HG03280 (cell line): ENCODE measurements around the gene GNAI3.

ENCODE experiments used
- ATAC-seq: cut with Tn5 transposase; IDR thresholded peaks from one replicate; pipeline ENCODE4 v1.9.1; 2021; ENCODE audit warnings: mild to moderate bottlenecking, moderate library complexity; ENCODE audit not compliant: unreplicated experiment

The GNAI3 gene

DNA sequence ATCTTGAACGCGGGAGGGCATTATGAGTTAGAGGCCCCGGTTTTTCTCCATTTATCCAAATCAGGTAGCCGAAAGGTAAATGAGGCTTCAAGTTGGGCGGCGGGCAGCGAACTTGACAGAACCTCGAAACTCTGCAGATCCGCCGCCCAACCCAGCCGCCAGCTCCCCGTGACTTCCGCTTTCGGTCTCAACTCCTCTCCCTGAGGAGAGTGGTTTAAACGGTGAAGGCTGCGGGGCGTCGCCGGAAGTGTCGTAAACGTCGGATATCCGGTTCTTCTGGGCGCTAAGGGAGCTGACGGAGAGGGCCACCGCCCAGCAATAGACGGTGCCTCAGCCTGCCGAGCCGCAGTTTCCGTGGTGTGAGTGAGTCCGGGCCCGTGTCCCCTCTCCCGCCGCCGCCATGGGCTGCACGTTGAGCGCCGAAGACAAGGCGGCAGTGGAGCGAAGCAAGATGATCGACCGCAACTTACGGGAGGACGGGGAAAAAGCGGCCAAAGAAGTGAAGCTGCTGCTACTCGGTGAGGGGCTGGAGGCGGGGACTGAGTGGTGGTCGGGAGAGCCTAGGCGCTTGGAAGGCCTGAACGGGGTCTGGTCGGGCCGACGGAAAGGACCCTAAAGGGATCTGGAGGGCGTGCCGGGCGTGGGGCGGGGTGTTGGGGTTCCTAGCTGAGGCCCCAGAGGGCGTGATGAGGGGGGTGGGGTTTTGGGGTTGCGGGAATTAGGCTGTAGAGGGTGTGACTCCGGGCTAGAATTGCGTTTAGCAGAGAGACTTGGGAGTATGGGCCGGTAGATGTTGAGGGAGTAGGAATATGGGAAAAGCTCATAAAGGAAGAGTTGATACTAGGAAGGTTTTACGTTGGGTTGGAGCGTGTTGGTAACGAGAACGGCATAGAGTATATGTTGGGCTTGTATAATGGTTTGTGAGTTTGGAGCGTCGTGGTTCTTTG, at the start of gene GNAI3:
Gene GNAI3, plus strand, starts transcription at position 295 of the 947 bp plus-strand sequence. Its CDS starts 106 bp downstream, at position 401.
- ATAC-seq, result peak; percentile 90

DNA sequence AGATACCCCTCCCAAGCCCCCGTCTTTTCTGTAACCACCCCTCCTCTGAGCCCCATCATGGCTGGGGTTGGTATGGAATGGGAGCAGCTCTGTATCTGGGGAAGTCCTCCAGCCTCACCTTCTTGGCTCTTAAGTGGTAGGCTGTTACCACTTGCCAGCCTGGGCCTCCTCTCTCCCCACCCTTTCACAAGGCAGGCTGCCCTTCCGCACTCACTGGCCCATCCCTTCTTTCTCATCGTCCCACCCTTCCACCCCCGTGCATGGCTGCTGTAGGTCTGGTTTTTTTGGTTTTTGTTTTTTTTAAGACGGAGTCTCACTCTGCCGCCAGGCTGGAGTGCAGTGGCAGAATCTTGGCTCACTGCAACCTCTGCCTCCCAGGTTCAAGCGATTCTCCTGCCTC, 49.3 kb upstream of the GNAI3 start:
- no peak for ATAC-seq

GRCh38 chr1:109499661-109500536, 48.5 kb upstream of the GNAI3 start:
- ATAC-seq, result no peak

GRCh38 chr1:109500941-109501381, 47.5 kb upstream of the GNAI3 start:
- ATAC-seq, result no peak

GRCh38 chr1:109501644-109502363, 46.6 kb upstream of the GNAI3 start:
- no peak for ATAC-seq

DNA sequence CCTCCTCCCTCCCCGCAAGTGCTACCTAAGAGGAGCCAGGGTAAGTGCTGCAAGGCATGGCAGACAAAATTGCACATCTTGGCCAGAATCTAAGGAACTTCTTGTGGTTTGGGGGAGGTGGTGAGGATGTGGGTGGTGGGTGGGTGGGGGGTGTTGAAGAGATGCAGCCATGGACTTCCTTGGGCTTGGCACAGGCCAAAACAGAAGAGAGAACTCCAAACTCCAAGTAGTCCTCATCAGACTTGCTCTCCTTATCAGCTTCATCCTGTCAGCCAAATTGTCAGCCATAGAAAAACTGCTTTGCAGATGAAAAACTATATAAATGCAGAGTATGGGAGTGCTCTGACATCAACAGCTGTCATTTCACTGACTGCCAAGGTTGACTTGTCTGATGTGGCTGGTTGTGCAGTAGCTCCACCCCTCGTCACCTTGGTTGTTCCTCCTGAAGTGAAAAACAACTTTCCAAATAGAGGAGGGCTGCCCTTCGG, 46.0 kb upstream of the GNAI3 start:
- no peak for ATAC-seq

DNA sequence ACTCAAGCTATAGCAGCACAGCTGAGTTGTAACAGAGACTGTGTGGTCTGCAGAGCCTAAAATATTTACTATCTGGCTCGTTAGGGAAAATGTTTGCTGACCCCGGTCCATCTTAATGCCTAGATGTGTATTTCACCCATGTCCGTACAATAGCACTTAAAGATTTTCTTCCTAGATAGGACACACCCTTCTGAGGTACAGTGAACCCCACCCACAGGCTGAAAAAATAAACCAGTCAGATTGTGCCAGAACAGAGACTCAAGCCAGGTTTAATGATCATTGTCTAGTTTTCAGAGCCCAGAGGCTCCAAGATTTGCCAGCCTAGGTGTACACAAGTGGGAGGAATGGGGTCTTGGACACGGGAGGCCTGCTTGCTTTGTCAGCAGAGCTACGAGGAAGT, 44.5 kb upstream of the GNAI3 start:
- no peak for ATAC-seq

- ATAC-seq, result no peak
Measured at GRCh38 chr1:109504974-109505373, 43.4 kb upstream of the GNAI3 start.

GRCh38 chr1:109508001-109508872, 40.2 kb upstream of the GNAI3 start:
- no peak for ATAC-seq

GRCh38 chr1:109508873-109509175, 39.6 kb upstream of the GNAI3 start:
- no peak for ATAC-seq

- ATAC-seq, result peak; percentile 71
Measured at GRCh38 chr1:109509176-109510134, 39.0 kb upstream of the GNAI3 start, which contains the start of gene AMIGO1. AMIGO1 (minus strand) TSS chr1:109509727; CDS start chr1:109508912, 815 bp downstream.

- ATAC-seq, result no peak
Measured at GRCh38 chr1:109513110-109513710, 35.2 kb upstream of the GNAI3 start.

DNA sequence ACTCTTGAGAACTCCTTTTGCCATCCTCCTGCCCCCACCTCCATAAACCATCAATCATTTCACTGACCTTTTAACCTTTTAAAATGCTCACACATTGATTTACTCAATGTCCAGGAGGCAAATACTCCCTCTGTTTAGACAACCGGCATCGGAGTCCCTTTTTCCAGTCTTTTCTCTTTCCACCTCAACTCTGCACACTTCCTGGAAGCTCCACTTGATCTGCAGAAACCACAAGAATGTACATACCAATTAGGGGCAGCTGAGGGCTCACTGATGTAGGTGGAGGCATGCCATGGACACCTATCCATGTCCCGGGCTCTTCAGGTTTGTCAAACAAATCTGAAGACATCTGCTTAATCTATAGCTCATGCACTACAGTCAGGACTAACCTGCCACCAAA, 33.6 kb upstream of the GNAI3 start:
- no peak for ATAC-seq

GRCh38 chr1:109516872-109517271, 31.5 kb upstream of the GNAI3 start:
- no peak for ATAC-seq

DNA sequence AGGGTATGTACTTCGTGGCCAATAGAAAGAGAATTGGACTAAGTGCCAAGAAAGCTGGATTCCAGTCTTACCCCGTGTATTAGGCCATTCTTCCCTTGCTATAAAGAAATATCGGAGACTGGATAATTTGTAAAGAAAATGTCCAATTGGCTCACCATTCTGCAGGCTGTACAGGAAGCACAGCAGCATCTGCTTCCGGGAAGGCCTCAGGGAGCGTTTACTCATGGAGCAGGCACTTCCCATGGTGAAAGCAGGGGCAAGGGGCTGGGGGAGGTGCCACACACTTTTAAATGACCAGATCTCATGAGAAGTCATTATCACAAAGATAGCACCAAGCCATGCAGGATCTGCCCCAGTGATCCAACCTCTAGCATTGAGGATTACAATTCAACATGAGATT, 31.1 kb upstream of the GNAI3 start:
- ATAC-seq, result no peak

DNA sequence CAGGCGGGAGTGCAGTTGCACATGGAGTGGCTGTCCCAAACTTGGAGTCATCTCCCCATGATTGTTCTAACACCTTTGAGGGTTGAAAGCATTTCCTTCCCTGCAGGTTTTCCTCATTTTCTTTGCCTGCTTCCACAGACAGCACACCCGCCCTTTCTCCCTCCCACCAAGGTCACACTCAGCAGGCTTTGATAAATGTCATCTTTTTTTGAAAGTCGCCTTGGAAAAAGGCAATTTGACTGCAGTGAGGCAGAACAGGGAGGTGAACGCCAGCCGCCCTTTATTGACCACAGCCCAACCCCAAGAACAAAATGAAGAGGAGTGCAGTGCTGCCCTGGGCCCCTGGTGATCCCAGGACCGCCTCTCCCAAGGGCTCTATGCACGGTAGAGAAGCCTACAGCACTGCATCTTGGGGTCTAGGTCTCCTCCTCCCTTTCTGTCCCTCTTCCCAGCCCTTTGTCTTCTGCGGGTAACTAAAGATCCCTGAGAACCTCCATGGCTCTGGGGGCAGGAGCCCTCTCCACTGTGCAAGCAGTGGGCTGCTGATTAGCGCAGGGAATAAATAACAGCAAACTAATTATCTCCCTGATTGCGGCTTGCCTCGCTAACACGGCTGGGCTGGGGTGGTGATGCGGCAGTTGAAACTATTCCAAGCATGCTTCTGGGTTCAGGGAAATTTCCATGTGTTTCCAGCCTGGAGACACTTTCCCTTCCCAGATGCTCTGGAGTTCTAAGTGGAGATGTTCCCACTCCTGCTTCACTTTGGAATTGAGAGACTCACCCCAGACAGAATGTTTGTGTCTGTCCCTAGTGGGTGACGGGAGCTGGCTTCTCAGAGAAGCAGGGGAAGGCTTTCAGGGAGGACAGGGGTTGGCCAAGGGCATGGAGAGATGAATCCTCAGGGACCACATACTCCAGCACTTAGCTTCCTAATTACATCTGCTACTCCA, 27.1 kb upstream of the GNAI3 start:
- no peak for ATAC-seq

DNA sequence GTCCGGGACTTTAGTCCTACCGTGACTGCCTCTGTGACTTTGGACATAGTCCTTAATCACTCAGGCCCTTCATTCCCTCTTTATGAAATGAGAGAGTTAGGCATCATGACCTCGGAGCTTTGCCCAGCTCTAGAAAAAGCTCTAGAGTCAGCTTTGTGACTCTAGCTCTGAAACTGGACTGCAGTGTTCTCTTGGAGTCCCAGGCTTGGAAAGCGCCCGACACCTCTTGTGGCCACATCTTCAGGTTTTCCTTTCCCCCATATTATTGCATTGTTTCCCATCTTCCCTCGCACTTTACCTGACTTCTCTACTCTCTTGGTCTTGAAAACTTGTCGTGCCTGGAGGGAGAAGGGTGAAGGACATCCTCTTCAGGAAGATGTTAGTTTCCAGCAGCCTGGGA, 26.4 kb upstream of the GNAI3 start:
- ATAC-seq, result no peak
